K562 (cell line): ENCODE measurements around the gene RUNX3. TPM values are rescaled to one million over a fixed set of nuclear protein-coding genes. Genes with fewer than 3 reads are reported as not detected.

ENCODE experiments used
- ATAC-seq: fragments of 200-7000 bp; cut with Tn5 transposase; 3 replicates; pipeline ENCODE4 v1.9.1; 2020; ENCODE audit warnings: moderate library complexity
- BruUV-seq: library from RNA; stranded (reverse); fragments of 400-500 nt; replicated peaks from 2 replicates; lab custom pipeline; 2021; lab: Mats Ljungman, UMichigan
- CTCF ChIA-PET: fragments of 300-600 bp; formaldehyde crosslinking; extraction: SDS; loops from one replicate; lab custom pipeline; 2021; ENCODE audit warnings: low intra/inter-chr PET ratio; lab: Yijun Ruan, JAX
- POLR2A ChIA-PET: fragments of 300-600, 350-650 bp; sonication (Branson Sonifier 250); formaldehyde crosslinking; extraction: SDS; loops from one replicate; lab custom pipeline; 2021; ENCODE audit warnings: antibody characterized with exemption, inconsistent platforms; lab: Yijun Ruan, JAX
- DNase-seq, 4 experiments: peaks; one replicate each; pipeline versions ENCODE4 v3.0.0 to v3.0.0-alpha.2; 2011 to 2018; ENCODE audit warnings: low spot score in 3 of 4, mixed read lengths in 3 of 4; ENCODE audit errors: extremely low read depth in 1 of 4
- FAIRE-seq: peaks from 2 replicates; lab custom pipeline; 2011; peaks lifted over from hg19 to GRCh38; lab: Jason Lieb, UNC
- H2AFZ ChIP-seq: 2 replicates; pipeline ENCODE4 v1.6.0; 2011; ENCODE audit warnings: low read depth, low read length, control low read depth, inconsistent platforms
- H3K27ac ChIP-seq: fragments of 200-600 bp; 3 replicates; pipeline ENCODE4 v1.8.0; 2011; ENCODE audit warnings: low read depth, mild to moderate bottlenecking, control low read depth, inconsistent platforms, low read length, moderate library complexity, mixed read lengths; ENCODE audit errors: extremely low read depth
- H3K27me3 ChIP-seq, 2 experiments: fragments of 300-600 bp in 1 of 2; 2 replicates in 1 of 2; 3 replicates in 1 of 2; pipeline versions ENCODE4 v1.6.0 to v1.8.0; 2011; ENCODE audit warnings: inconsistent platforms in 2 of 2, low read length in 2 of 2, mild to moderate bottlenecking in 1 of 2, mixed read lengths in 1 of 2, moderate library complexity in 1 of 2; ENCODE audit not compliant: control insufficient read depth in 2 of 2, insufficient read depth in 2 of 2
- H3K36me3 ChIP-seq: fragments of 300-600 bp; 3 replicates; pipeline ENCODE4 v1.8.0; 2011; ENCODE audit warnings: mild to moderate bottlenecking, low read length, inconsistent platforms; ENCODE audit not compliant: control insufficient read depth, insufficient read depth
- H3K4me1 ChIP-seq, 2 experiments: fragments of 200-600 bp in 1 of 2; replicated peaks in 1 of 2; 2 replicates in 1 of 2; 3 replicates in 1 of 2; pipeline versions ENCODE4 v1.5.1 to v1.8.0; 2011; ENCODE audit warnings: inconsistent platforms in 2 of 2, low read length in 2 of 2, mild to moderate bottlenecking in 1 of 2, mixed read lengths in 1 of 2, moderate library complexity in 1 of 2; ENCODE audit not compliant: control insufficient read depth in 2 of 2, insufficient read depth in 2 of 2
- H3K4me2 ChIP-seq: 2 replicates; pipeline ENCODE4 v1.6.1; 2011; ENCODE audit warnings: low read length, control low read depth, inconsistent platforms, mixed read lengths; ENCODE audit not compliant: insufficient read depth
- H3K4me3 ChIP-seq: fragments of 200-600 bp; sonication (generic), shearing (Covaris generic); 2 replicates; pipeline ENCODE4 v1.5.1; 2016; ENCODE audit warnings: control low read depth, inconsistent platforms
- H3K79me2 ChIP-seq: fragments of 200-600 bp; 3 replicates; pipeline ENCODE4 v1.8.0; 2011; ENCODE audit warnings: low read length, inconsistent platforms; ENCODE audit not compliant: control insufficient read depth, insufficient read depth
- H3K9ac ChIP-seq, 2 experiments: 2 replicates each; pipeline versions ENCODE4 v1.6.0 to v1.6.1; 2011; ENCODE audit warnings: low read depth in 2 of 2, low read length in 2 of 2, control low read depth in 1 of 2, inconsistent platforms in 1 of 2, mild to moderate bottlenecking in 1 of 2, mixed read lengths in 1 of 2; ENCODE audit not compliant: insufficient read depth in 1 of 2
- H3K9me1 ChIP-seq: one replicate; pipeline ENCODE4 v1.6.0; 2011; ENCODE audit warnings: inconsistent platforms, mild to moderate bottlenecking, low read length, moderate library complexity; ENCODE audit not compliant: control insufficient read depth, insufficient read depth
- H3K9me3 ChIP-seq: replicated peaks from 2 replicates; pipeline ENCODE4 v1.5.1; 2011; ENCODE audit warnings: low read depth, low read length, inconsistent platforms; ENCODE audit not compliant: control insufficient read depth, insufficient read depth
- H4K20me1 ChIP-seq: replicated peaks from 2 replicates; pipeline ENCODE4 v1.6.1; 2011; ENCODE audit warnings: low read length, inconsistent platforms, mixed read lengths; ENCODE audit not compliant: control insufficient read depth, insufficient read depth
- ESRRA ChIP-seq: fragments of 450-650 bp; IDR thresholded peaks from 2 replicates; pipeline ENCODE4 v1.6.1; 2014; ENCODE audit warnings: low read depth, mild to moderate bottlenecking, moderate library complexity, borderline replicate concordance
- RBM39 ChIP-seq: fragments of 200-400 bp; formaldehyde crosslinking; optimal IDR thresholded peaks from 2 replicates; pipeline ENCODE3; 2018; ENCODE audit warnings: low read depth, low read length
- ZNF12 ChIP-seq: sonication (generic); formaldehyde crosslinking; IDR thresholded peaks from 2 replicates; pipeline ENCODE4 v1.4.0; 2020; ENCODE audit warnings: mild to moderate bottlenecking, missing genetic modification reagents
- ZNF24 ChIP-seq: fragments of 450-650 bp; IDR thresholded peaks from 2 replicates; pipeline ENCODE4 v1.6.1; 2016
- WGBS: fragments of 100-300 bp; shearing (Covaris generic); methylation state at CpG from one replicate; pipeline ENCODE4 v1.1.6; 2016; ENCODE audit warnings: low coverage, mixed read lengths; ENCODE audit not compliant: insufficient coverage; ENCODE audit errors: missing lambda C conversion rate; 5-methylcytosine and 5-hydroxymethylcytosine counted together
- in situ Hi-C: fragments of 300-500 bp; cut with MboI; formaldehyde crosslinking; loops from 4 replicates; pipeline ENCODE4 v1.15.0; 2018; ENCODE audit warnings: inconsistent platforms, mixed read lengths
- intact Hi-C: fragments of 100-400 bp; cut with micrococcal nuclease; formaldehyde crosslinking; loops from 2 replicates; pipeline ENCODE4 v1.14.2; 2022
- polyA plus RNA-seq, 8 experiments: library from polyadenylated mRNA; depleted of rRNA in 4 of 8; stranded (reverse) in 5 of 8; unstranded in 3 of 8; fragments of >200 nt; fragmentation: Nextera tagmentation in 2 of 8; fragmentation: Illumina TruSeq in 1 of 8; extraction: Ambion mirVana in 2 of 8; extraction: Trizol in 1 of 8; gene quantifications; 2 replicates each; pipeline versions ENCODE4 v1.2.1 to v1.2.3, GENCODE V29; 2011 to 2014; ENCODE audit warnings: inconsistent platforms in 1 of 8, missing spikeins in 1 of 8
- total RNA-seq, 7 experiments: library from RNA; depleted of rRNA in 6 of 7; stranded (reverse); fragments of >200 nt in 6 of 7; fragmentation: Illumina TruSeq in 2 of 7; extraction: Trizol in 2 of 7; gene quantifications; 2 replicates each; pipeline versions ENCODE4 v1.2.1 to v1.2.3, GENCODE V29; 2011 to 2021; ENCODE audit warnings: low replicate concordance in 1 of 7

Gene RUNX3
- total and polyA plus RNA-seq, 9 of the 15 experiments (the other 6 are each of a cell fraction or from before 2014, with no cell fraction given), result 0.01 to 0.64 (median 0.09) TPM

DNA sequence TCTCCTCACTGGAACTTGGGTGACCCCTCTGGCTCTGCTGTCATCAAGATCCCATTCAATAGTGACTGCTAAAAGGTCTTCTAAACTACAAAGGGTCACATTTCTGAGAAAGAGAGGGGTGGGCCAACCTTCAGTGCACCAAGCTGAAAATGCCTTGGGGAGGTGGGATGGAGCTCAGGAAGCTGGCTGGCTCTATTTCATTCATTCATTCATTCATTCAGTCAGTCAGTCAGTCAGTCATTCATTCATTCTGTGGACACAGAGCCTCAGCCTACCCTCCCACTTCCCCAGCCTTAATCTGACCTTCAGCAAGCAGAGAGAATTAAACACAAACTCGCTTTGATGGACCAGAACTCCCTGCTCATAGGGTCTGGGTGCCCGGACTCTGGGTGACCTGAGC lies 11.7 kb downstream of the RUNX3 start:
- 8% methylated on average over 2 of the region's 2 CpGs for WGBS
- H3K27me3 ChIP-seq, result peaks cover 40 to 68% of the 10 kb centered on the region in 2 experiments
- no peaks in the 10 kb centered on the region for H3K9me1 ChIP-seq
- H3K4me3 ChIP-seq, result no peak overlapping the region
- in situ Hi-C loops, result no loop called here
- FAIRE-seq, result no peak
- H4K20me1 ChIP-seq, result 0 out of 2 replicates have a peak, but pooled peaks cover 5% of the 10 kb centered on the region
- H3K4me1 ChIP-seq, result peaks cover 0 to 19% of the 10 kb centered on the region in 2 experiments; a peak in 1 of 5 replicates
- BruUV-seq, result no TSS peak
- no peak overlapping the region for H3K27ac ChIP-seq
- H2AFZ ChIP-seq, result no peak overlapping the region
- POLR2A ChIA-PET, result interaction anchor here (1.2 to 1.4 kb wide), 2 partner anchors 9 to 88 kb away, joined by 3 to 6 read pairs; no protein-coding TSS in a partner anchor
- peak; percentile 96 for TF ChIP-seq ZNF24
- TF ChIP-seq ZNF12 (CRISPR knock-in tag), result no peak
- TF ChIP-seq, all 486 proteins: peak for 1
- no peak for ATAC-seq
- no peak for DNase-seq
- H3K9me3 ChIP-seq, result no peaks in the 10 kb centered on the region
- H3K4me2 ChIP-seq, result no peak overlapping the region
- H3K36me3 ChIP-seq, result no peaks in the 10 kb centered on the region
- H3K9ac ChIP-seq, result no peak overlapping the region
- no peaks in the 10 kb centered on the region for H3K79me2 ChIP-seq
- intact Hi-C loops, result no loop called here
- CTCF ChIA-PET, result no interaction called here

DNA sequence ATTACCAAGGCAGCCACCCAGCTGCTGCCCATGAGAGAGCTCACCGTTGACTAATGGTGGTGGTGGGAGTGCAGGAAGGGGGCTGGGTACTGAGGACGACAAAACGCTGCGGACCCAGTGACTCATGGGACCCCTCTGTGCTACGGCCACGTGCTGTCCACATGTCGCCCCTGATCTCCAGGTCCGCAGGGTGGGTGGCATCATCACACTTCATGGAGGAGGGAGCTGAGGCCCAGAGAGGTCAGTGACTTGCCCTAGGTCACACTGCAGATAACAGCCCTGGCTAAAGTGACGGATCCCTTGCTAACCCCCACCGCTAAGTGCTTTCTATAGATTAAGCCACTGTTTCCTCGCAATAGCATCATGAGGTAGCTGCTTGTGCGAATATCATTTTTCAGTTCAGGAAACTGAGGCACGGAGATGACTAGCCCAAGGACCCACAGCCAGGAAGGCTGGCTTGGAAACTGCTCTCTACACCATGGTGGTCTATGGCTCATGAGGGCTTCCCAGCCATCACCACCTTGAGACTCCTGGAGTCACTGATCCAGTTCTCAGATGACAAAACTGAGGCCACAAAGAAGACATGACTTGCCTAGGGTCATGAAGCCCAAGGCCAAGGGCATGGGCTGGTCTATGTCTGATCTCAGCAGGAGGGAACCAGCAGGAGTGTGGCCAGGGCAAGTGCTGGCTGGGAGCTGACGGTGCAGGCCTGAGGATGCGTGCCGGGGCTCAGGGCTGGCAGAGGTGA lies 12.6 kb downstream of the RUNX3 start:
- Histone ChIP-seq H3K27ac (no peak overlapping the region), H3K4me1 (peaks cover 0 to 19% of the 10 kb centered on the region in 2 experiments; a peak in 1 of 5 replicates), H3K9me3 (no peaks in the 10 kb centered on the region), H3K36me3 (no peaks in the 10 kb centered on the region), H2AFZ (no peak overlapping the region), H3K4me3 (no peak overlapping the region), H3K9ac (no peak overlapping the region), H4K20me1 (0 out of 2 replicates have a peak, but pooled peaks cover 5% of the 10 kb centered on the region), H3K79me2 (no peaks in the 10 kb centered on the region), H3K4me2 (no peak overlapping the region), H3K9me1 (no peaks in the 10 kb centered on the region), H3K27me3 (peaks cover 37 to 61% of the 10 kb centered on the region in 2 experiments)
- ATAC-seq (no peak), FAIRE-seq (no peak), DNase-seq (no peak)
- in situ Hi-C loops, result no loop called here
- ChIA-PET POLR2A (interaction anchor here (1.4 kb wide), 1 partner anchor 10 kb away, joined by 6 read pairs; no protein-coding TSS in a partner anchor), CTCF (no interaction called here)
- WGBS, result 20% methylated on average over 16 of the region's 16 CpGs
- no TSS peak for BruUV-seq
- TF ChIP-seq RBM39 (no peak), ESRRA (peak; percentile 56; the same call in 1 of the 2 replicates)
- intact Hi-C loops, result no loop called here
